Stimulated activated naive CD4-positive, alpha-beta T cell treated with Interleukin-2 at 50 U/mL for 16 hours (primary cell): Measurements from ENCODE around the gene MAN2A1.

ENCODE experiments used
- DNase-seq: peaks from one replicate; lab custom pipeline; 2025; lab: John Stamatoyannopoulos, UW

MAN2A1 gene

DNA sequence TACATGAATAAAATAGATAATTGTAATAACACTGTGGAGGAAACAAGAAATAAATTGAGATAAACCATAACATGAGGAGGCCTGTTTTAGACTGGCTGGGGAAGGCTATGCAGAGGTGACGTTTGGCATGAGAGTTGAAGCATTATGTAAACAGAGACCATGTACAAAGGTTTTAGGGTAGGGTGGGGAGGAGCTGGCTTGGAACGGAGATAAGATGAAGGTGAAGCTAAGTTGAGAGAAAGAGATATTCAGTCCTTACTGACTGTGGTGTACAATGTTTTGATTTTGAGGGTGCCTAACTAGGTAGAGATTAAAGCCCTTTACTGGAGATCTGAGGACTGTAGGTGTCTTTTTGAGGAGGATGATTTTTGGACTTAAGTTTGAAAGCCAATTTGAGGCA, 17.8 kb downstream of the MAN2A1 start:
- DNase-seq = no peak

- no peak for DNase-seq
Observed at GRCh38 chr5:109708813-109709212, 19.1 kb downstream of the MAN2A1 start.

DNA sequence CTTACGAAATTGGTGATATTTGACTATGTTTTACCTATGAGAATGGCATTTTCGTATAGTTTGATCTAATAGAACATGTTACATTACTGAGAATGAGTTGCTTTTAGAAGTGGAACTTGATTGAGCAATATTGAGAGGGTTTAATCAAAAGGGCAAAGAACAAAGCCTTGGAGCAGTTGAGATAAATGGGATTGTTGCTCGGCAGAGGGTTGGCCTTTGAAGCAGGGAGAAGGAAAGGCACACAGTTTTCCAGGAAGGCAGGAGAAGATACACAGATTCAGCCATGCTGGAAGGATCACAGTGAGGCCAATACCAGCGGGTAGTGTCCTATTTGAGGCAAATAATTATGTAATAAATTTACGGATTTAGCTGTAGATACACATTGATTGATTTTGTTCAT, 19.5 kb downstream of the MAN2A1 start:
- DNase-seq = no peak

DNA sequence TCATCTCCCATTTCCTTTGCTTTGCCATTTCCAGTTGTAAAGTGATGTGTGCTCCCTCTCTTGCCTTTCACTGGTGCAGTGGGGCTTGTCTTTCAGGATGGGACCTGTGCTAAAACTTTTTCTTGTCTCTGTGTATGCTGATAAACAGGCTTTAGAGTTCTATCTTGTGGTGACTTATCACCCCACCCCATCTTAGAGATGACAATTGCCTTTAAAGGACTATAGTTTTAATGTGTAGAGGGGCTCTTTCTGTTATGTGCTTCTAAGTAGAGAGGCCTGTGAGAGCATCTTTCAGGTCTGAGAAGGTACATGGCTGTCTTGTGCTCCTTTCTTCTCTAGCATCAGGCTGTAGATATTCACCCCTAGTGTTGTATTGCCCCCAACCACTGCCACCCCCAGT, 21.9 kb downstream of the MAN2A1 start:
- DNase-seq = no peak

DNA sequence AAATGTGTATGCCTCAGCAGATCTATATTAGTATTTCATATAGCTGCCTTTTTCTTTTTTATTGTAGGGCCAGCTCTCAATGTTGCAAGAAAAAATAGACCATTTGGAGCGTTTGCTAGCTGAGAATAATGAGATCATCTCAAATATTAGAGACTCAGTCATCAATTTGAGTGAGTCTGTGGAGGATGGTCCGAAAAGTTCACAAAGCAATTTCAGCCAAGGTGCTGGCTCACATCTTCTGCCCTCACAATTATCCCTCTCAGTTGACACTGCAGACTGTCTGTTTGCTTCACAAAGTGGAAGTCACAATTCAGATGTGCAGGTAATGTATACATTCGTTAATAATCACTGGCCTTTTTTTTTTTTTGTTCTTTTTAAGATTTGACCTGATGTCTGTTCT, 23.7 kb downstream of the MAN2A1 start:
- no peak for DNase-seq

GRCh38 chr5:109714592-109714991, 24.9 kb downstream of the MAN2A1 start:
- no peak for DNase-seq

- DNase-seq = no peak
Observed at GRCh38 chr5:109718216-109718615, 28.5 kb downstream of the MAN2A1 start.

- DNase-seq = no peak
Observed at GRCh38 chr5:109718632-109719031, 28.9 kb downstream of the MAN2A1 start.

- no peak for DNase-seq
Observed at GRCh38 chr5:109719978-109720377, 30.3 kb downstream of the MAN2A1 start.

- DNase-seq = no peak
Observed at GRCh38 chr5:109721741-109722140, 32.0 kb downstream of the MAN2A1 start.

DNA sequence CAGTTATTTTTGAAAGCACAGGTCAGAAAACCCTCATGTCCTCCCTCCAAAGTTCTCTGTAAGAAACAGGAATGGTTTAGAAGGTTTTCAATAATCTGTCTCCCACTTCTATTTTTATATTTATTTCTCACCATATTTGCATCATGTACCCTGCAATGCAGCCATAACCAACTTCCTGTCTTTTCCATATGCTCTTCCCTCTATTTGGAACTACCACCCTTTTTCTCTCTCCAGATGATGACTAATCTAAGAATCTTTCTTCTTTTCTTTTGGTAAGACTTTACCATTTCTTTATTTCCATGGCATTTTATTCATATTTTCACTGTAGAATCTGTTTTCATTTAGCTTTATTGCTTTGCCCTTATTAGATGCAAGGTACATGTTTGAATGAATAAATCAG, 33.9 kb downstream of the MAN2A1 start:
- no peak for DNase-seq

GRCh38 chr5:109725135-109725534, 35.4 kb downstream of the MAN2A1 start:
- no peak for DNase-seq

- no peak for DNase-seq
Observed at GRCh38 chr5:109739741-109740728, 50.3 kb downstream of the MAN2A1 start.

GRCh38 chr5:109740966-109741365, 51.2 kb downstream of the MAN2A1 start:
- DNase-seq = no peak

- no peak for DNase-seq
Observed at GRCh38 chr5:109741390-109741789, 51.7 kb downstream of the MAN2A1 start.

- no peak for DNase-seq
Observed at GRCh38 chr5:109743041-109743531, 53.4 kb downstream of the MAN2A1 start.

DNA sequence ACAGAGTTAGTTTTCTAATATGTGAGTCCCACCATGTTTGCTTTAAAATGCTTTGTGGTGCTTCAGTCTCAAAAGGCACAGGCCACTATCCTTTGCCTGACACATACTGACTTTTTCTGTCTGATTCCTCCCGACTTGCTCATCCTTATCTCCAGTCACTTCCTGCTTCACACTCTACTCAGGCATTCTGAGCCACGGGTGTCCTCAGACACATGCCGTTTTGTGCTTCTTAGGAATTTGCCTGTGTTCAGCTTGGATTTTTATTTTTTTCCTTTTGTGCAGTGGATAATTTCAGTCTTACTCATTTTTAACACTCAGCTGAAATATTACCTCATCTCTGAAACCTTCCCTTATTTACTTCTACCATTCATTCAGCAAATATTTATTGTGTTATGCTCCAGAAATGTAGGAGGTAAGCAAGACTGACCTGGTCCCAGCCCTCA, 54.1 kb downstream of the MAN2A1 start:
- DNase-seq = no peak

- DNase-seq = no peak
Observed at GRCh38 chr5:109744261-109744660, 54.5 kb downstream of the MAN2A1 start.

GRCh38 chr5:109748546-109748945, 58.8 kb downstream of the MAN2A1 start:
- no peak for DNase-seq

- no peak for DNase-seq
Observed at GRCh38 chr5:109750463-109750862, 60.7 kb downstream of the MAN2A1 start.

GRCh38 chr5:109753279-109753678, 63.6 kb downstream of the MAN2A1 start:
- no peak for DNase-seq

GRCh38 chr5:109754319-109754718, 64.6 kb downstream of the MAN2A1 start:
- DNase-seq = no peak

- DNase-seq = no peak
Observed at GRCh38 chr5:109755761-109756160, 66.0 kb downstream of the MAN2A1 start.
